ENCODE data around the gene CELF1. TPM values are rescaled to one million over a fixed set of nuclear protein-coding genes. Genes with fewer than 3 reads are reported as not detected.

Gene CELF1
- polyA plus RNA-seq, 1 experiment, result 87.2 TPM

DNA sequence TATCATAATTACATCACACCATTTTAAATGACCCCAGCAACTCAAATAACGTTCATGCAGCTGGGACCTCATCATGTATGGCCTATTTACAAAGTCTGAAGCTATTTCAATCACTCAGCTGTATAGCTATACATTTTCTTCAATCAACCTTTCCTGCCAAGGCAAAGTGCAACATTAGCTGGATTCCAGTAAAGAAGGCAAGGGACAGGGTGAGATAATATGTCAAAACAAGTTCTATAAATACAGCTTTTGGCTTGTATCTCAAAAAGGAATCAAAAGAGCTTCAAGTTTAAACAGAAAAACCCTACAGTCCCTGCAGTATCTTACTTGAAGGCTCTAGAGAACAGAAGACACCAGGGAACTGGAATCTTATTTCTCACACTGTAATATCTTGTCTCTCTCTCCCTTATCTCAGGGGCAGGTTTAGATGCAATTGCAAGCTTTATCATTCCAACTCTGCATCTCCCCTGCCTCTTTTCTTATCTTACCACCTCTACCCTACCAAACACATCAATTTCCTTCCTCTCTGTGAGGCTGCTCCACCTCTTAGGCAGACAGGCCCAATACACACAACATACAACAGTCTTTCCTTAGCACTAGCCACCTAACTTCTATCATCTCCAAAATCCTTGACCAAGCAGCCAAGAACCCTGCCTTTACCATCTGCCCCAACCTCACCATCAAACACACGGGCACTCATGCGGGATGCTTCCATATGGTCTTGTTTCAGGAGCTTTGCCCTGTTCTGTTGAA lies 34.5 kb downstream of the CELF1 start:
- CTCF ChIA-PET, result interaction anchor here (0.6 to 1.1 kb wide), 5 partner anchors 15 to 106 kb away, joined by 3 to 5 read pairs (median 3); no protein-coding TSS in a partner anchor
- no peaks in the 10 kb centered on the region for H3K27me3 ChIP-seq (ENCODE audit: control insufficient read depth, insufficient read depth, low read length)
- H3K27ac ChIP-seq (ENCODE audit: low read depth, low read length), result no peak overlapping the region
- TF ChIP-seq, protein P1, sequence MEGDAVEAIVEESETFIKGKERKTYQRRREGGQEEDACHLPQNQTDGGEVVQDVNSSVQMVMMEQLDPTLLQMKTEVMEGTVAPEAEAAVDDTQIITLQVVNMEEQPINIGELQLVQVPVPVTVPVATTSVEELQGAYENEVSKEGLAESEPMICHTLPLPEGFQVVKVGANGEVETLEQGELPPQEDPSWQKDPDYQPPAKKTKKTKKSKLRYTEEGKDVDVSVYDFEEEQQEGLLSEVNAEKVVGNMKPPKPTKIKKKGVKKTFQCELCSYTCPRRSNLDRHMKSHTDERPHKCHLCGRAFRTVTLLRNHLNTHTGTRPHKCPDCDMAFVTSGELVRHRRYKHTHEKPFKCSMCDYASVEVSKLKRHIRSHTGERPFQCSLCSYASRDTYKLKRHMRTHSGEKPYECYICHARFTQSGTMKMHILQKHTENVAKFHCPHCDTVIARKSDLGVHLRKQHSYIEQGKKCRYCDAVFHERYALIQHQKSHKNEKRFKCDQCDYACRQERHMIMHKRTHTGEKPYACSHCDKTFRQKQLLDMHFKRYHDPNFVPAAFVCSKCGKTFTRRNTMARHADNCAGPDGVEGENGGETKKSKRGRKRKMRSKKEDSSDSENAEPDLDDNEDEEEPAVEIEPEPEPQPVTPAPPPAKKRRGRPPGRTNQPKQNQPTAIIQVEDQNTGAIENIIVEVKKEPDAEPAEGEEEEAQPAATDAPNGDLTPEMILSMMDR (IDR thresholded peaks at IDR 0.05; ENCODE audit: low read depth, low read length), result no peak
- DNase-seq (ENCODE audit: low read depth, low spot score), result no peak
- POLR2A ChIA-PET, result interaction anchor here (1.0 kb wide), 1 partner anchor 33 kb away, joined by 3 read pairs; no protein-coding TSS in a partner anchor
- H3K9me3 ChIP-seq (ENCODE audit: control insufficient read depth, insufficient read depth, low read length), result no peaks in the 10 kb centered on the region
- H3K4me3 ChIP-seq (ENCODE audit: low read depth, low read length), result no peak overlapping the region

DNA sequence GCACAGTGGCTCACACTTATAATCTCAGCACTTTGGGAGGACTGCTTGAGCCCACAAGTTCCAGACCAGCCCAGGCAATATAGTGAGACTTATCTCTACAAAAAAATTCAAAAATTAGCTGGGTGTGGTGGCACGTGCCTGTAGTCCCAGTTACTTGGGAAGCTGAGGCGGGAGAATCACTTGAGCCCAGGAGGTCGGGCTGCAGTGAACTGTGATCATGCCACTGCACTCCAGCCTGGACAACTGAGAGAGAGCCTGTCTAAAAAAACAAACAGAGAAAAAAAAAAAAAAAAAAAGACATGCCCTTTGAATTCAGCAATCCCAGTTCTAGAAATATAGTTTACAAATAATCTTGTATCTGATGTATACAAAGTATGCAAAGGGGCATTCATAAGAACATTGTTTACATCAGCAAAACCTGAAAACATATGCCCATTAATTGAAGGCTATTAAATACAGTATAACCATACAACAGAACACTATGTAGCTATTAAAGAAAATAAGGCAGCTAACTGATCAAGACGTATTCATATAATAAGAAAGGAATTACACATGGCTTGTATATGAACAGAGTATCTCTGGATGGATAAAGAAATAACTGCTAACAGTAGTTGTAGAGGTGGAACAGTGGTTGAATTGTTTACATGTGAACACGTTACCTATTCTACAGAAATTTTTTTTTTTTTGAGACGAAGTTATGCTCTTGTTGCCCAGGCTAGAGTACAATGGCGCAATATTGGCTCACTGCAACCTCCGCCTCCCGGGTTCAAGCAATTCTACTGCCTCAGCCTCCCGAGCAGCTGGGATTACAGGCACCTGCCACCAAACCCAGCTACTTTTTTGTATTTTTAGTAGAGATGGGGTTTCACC lies 35.7 kb downstream of the CELF1 start:
- Histone ChIP-seq H3K4me3 (ENCODE audit: low read depth, low read length) (no peak overlapping the region), H3K27me3 (ENCODE audit: control insufficient read depth, insufficient read depth, low read length) (no peaks in the 10 kb centered on the region), H3K9me3 (ENCODE audit: control insufficient read depth, insufficient read depth, low read length) (no peaks in the 10 kb centered on the region), H3K27ac (ENCODE audit: low read depth, low read length) (no peak overlapping the region)
- no peak for DNase-seq (ENCODE audit: low read depth, low spot score)
- ChIA-PET CTCF (interaction anchor here (0.8 to 1.2 kb wide), 2 partner anchors 17 to 36 kb away, joined by 3 read pairs; no protein-coding TSS in a partner anchor), POLR2A (interaction anchor here (0.7 to 1.0 kb wide), 2 partner anchors 20 to 35 kb away, joined by 3 read pairs; no protein-coding TSS in a partner anchor)
- TF ChIP-seq, protein P1 (IDR thresholded peaks at IDR 0.05; ENCODE audit: low read depth, low read length), result no peak

DNA sequence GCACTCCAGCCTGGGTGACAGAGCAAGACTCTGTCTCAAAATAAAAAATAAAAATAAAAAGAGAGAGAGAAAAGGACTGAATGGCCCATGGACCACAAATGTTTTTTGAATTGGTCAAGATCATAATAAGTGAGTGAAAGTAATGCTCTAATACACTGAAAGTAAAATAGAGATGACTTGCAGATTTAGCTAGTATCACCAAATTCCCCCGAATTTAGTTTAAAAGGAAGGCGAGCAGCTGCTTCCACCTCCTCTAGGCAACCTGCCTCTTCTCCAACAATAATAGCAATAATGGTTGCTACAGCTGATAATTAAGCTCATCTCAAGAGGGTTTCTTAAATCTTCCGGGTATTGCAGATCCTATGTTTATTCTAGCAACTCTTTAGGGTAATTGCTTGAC lies 36.8 kb downstream of the CELF1 start:
- H3K4me3 ChIP-seq (ENCODE audit: low read depth, low read length), result no peak overlapping the region
- POLR2A ChIA-PET, result interaction anchor here (0.6 to 1.5 kb wide), 2 partner anchors 18 to 30 kb away, joined by 3 read pairs; no protein-coding TSS in a partner anchor
- H3K9me3 ChIP-seq (ENCODE audit: control insufficient read depth, insufficient read depth, low read length), result no peaks in the 10 kb centered on the region
- TF ChIP-seq, protein P1 (IDR thresholded peaks at IDR 0.05; ENCODE audit: low read depth, low read length), result no peak
- CTCF ChIA-PET, result interaction anchor here (0.6 kb wide), 1 partner anchor 16 kb away, joined by 4 read pairs; no protein-coding TSS in a partner anchor
- no peaks in the 10 kb centered on the region for H3K27me3 ChIP-seq (ENCODE audit: control insufficient read depth, insufficient read depth, low read length)
- DNase-seq (ENCODE audit: low read depth, low spot score), result no peak
- H3K27ac ChIP-seq (ENCODE audit: low read depth, low read length), result peak overlapping the region; percentile 34

DNA sequence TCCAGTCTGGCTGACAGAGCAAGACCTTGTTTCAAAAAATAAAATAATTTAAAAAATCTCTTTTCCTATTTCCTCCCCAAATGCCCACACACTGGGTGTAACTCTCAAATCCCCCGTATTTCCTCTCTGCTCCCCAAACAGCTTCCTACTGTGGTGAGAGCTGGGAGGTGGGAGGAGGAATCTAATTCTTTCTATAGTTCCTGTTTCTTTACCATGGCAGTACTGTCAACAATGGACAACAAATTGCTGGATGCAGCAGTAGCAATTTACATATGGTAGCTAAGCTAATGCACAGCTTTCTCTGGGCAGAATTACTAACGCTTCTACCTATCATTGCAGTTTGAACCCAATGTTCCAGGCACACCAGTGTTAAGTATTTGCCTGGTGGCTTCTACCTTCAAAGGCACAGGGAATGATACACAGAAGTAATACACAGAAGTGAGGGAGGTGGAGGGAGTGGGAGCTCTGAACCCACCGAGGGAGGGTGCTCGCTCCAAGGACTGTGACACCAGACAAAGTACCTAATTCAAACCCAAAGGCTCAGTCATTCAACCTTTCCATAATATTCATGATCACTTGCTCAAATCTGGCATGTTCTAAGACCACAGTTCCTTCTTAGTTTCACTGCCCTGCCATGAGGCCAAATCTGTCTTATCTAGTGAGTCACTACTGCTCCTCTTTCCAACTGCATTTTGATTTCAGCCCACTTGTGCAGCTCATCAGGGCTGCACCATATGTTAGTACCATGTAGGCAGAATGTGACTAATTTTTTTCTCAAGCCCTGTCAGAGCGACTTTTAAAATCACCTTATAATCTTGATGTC lies 37.9 kb downstream of the CELF1 start:
- Histone ChIP-seq H3K9me3 (ENCODE audit: control insufficient read depth, insufficient read depth, low read length) (no peaks in the 10 kb centered on the region), H3K4me3 (ENCODE audit: low read depth, low read length) (no peak overlapping the region), H3K27me3 (ENCODE audit: control insufficient read depth, insufficient read depth, low read length) (no peaks in the 10 kb centered on the region), H3K27ac (ENCODE audit: low read depth, low read length) (no peak overlapping the region)
- TF ChIP-seq, protein P1 (IDR thresholded peaks at IDR 0.05; ENCODE audit: low read depth, low read length), result no peak
- ChIA-PET CTCF (interaction anchor here (0.5 to 1.0 kb wide), 2 partner anchors 38 to 160 kb away, joined by 3 to 4 read pairs; no protein-coding TSS in a partner anchor), POLR2A (interaction anchor here (1.5 kb wide), 1 partner anchor 19 kb away, joined by 3 read pairs; no protein-coding TSS in a partner anchor)
- peak; percentile 70 for DNase-seq (ENCODE audit: low read depth, low spot score)
